ENCODE data around the gene TRIM39.

TRIM39 gene

DNA sequence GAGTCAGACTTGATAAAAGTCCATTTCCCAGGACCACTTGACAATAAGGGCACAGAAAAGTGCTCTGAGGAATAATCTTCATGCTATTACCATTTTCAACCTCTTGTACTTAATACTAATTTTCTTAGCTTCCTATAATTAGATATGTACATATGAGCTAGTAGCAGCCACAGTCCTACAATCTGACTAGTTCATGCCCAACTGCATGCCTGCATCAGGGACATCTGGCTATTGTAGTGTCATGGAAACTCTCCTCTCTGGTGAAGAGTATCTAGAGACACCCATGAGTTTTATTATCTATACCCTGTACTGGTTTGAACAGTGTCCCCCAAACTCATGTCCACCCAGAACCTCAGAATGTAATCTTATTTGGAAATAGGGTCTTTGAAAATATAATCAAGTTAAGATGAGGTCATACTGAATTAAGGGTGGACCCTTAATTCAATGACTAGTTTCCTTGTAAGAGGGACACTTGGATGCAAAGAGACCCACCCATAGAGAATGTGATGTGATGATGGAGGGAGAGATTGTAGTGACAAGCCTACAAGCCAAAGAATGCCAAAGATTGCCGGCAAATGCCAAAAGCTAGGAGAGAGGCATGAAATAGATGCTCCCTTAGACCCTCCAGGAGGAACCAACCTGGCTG lies 13.9 kb upstream of the TRIM39 start:
- H3K9me3 ChIP-seq (ENCODE audit: control insufficient read depth in 5 of 5, low read length in 5 of 5), result no peaks in the 10 kb centered on the region
- no peaks in the 10 kb centered on the region for H3K27me3 ChIP-seq (ENCODE audit: control insufficient read depth in 5 of 5, insufficient read depth in 4 of 5, low read length in 5 of 5)
- H3K9ac ChIP-seq (ENCODE audit: low read length in 5 of 5), result no peak overlapping the region
- H3K4me3 ChIP-seq (ENCODE audit: low read depth in 1 of 5, low read length in 5 of 5), result no peak overlapping the region
- H3K4me1 ChIP-seq (ENCODE audit: control insufficient read depth in 5 of 5, insufficient read depth in 5 of 5, low read length in 5 of 5), result peaks cover 0 to 10% (median 6%) of the 10 kb centered on the region in 5 donors
- peaks cover 5 to 31% (median 21%) of the 10 kb centered on the region in 5 donors for H3K36me3 ChIP-seq (ENCODE audit: control insufficient read depth in 5 of 5, insufficient read depth in 5 of 5, low read length in 5 of 5)
- H3K27ac ChIP-seq (ENCODE audit: low read depth, low read length), result no peak overlapping the region

GRCh38 chr6:30315156-30315555 lies 11.6 kb upstream of the TRIM39 start:
- Histone ChIP-seq H3K27ac (ENCODE audit: low read depth, low read length) (no peak overlapping the region), H3K4me1 (ENCODE audit: control insufficient read depth in 5 of 5, insufficient read depth in 5 of 5, low read length in 5 of 5) (peaks cover 0 to 11% (median 6%) of the 10 kb centered on the region in 5 donors), H3K9ac (ENCODE audit: low read length in 5 of 5) (no peak overlapping the region), H3K4me3 (ENCODE audit: low read depth in 1 of 5, low read length in 5 of 5) (no peak overlapping the region), H3K36me3 (ENCODE audit: control insufficient read depth in 5 of 5, insufficient read depth in 5 of 5, low read length in 5 of 5) (peaks cover 5 to 29% (median 21%) of the 10 kb centered on the region in 5 donors), H3K9me3 (ENCODE audit: control insufficient read depth in 5 of 5, low read length in 5 of 5) (no peaks in the 10 kb centered on the region), H3K27me3 (ENCODE audit: control insufficient read depth in 5 of 5, insufficient read depth in 4 of 5, low read length in 5 of 5) (no peaks in the 10 kb centered on the region)

GRCh38 chr6:30317913-30318589 lies 8.7 kb upstream of the TRIM39 start:
- Histone ChIP-seq H3K27ac (ENCODE audit: low read depth, low read length) (no peak overlapping the region), H3K4me1 (ENCODE audit: control insufficient read depth in 5 of 5, insufficient read depth in 5 of 5, low read length in 5 of 5) (peaks cover 0 to 27% (median 21%) of the 10 kb centered on the region in 5 donors), H3K9ac (ENCODE audit: low read length in 5 of 5) (no peak overlapping the region), H3K4me3 (ENCODE audit: low read depth in 1 of 5, low read length in 5 of 5) (no peak overlapping the region), H3K27me3 (ENCODE audit: control insufficient read depth in 5 of 5, insufficient read depth in 4 of 5, low read length in 5 of 5) (no peaks in the 10 kb centered on the region), H3K9me3 (ENCODE audit: control insufficient read depth in 5 of 5, low read length in 5 of 5) (no peaks in the 10 kb centered on the region), H3K36me3 (ENCODE audit: control insufficient read depth in 5 of 5, insufficient read depth in 5 of 5, low read length in 5 of 5) (peaks cover 5 to 23% (median 18%) of the 10 kb centered on the region in 5 donors)

DNA sequence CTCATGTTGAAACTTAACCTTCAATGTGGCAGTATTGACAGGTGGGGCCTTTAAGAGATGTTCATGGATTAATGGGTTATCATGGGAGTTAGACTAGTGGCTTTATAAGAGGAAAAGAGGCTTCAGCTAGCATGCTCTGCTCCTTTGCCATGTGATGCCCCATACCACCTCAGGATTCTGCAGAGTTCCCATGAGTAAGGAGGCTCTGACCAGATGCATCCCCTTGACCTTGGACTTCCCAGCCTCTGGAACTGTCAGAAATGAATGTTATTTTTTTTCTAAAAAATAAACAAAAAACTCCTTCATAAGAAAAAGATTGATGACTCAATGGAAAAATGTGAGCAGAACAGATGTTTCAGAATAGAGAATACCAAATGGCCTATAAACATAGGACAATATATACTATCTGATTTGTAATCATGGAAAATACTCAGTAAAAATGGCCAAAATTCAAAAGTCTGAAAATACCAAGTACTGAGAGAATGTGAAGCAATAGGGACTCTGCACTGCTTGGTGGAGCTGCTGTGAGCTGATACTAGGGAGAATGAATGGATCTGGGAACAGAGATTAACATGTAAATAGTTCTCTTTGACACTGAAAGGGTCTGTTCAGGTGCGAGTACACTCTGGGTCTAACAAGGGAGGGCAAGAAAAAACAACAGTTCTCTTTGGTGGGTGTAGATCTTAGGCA lies 7.4 kb upstream of the TRIM39 start:
- Histone ChIP-seq H3K36me3 (ENCODE audit: control insufficient read depth in 5 of 5, insufficient read depth in 5 of 5, low read length in 5 of 5) (peaks cover 0 to 12% (median 10%) of the 10 kb centered on the region in 5 donors), H3K27ac (ENCODE audit: low read depth, low read length) (no peak overlapping the region), H3K4me3 (ENCODE audit: low read depth in 1 of 5, low read length in 5 of 5) (no peak overlapping the region), H3K9ac (ENCODE audit: low read length in 5 of 5) (no peak overlapping the region), H3K9me3 (ENCODE audit: control insufficient read depth in 5 of 5, low read length in 5 of 5) (no peaks in the 10 kb centered on the region), H3K27me3 (ENCODE audit: control insufficient read depth in 5 of 5, insufficient read depth in 4 of 5, low read length in 5 of 5) (no peaks in the 10 kb centered on the region), H3K4me1 (ENCODE audit: control insufficient read depth in 5 of 5, insufficient read depth in 5 of 5, low read length in 5 of 5) (peaks cover 0 to 29% (median 21%) of the 10 kb centered on the region in 5 donors)

- no peaks in the 10 kb centered on the region for H3K9me3 ChIP-seq (ENCODE audit: control insufficient read depth in 5 of 5, low read length in 5 of 5)
- H3K27me3 ChIP-seq (ENCODE audit: control insufficient read depth in 5 of 5, insufficient read depth in 4 of 5, low read length in 5 of 5), result no peaks in the 10 kb centered on the region
- no peak overlapping the region for H3K4me3 ChIP-seq (ENCODE audit: low read depth in 1 of 5, low read length in 5 of 5)
- H3K9ac ChIP-seq (ENCODE audit: low read length in 5 of 5), result no peak overlapping the region
- peaks cover 0 to under 1% (median 0%) of the 10 kb centered on the region in 5 donors for H3K36me3 ChIP-seq (ENCODE audit: control insufficient read depth in 5 of 5, insufficient read depth in 5 of 5, low read length in 5 of 5)
- peaks cover 2 to 48% (median 39%) of the 10 kb centered on the region in 5 donors for H3K4me1 ChIP-seq (ENCODE audit: control insufficient read depth in 5 of 5, insufficient read depth in 5 of 5, low read length in 5 of 5)
- no peak overlapping the region for H3K27ac ChIP-seq (ENCODE audit: low read depth, low read length)
Observed at GRCh38 chr6:30321692-30322388, 4.9 kb upstream of the TRIM39 start.

- Histone ChIP-seq H3K27ac (ENCODE audit: low read depth, low read length) (no peak overlapping the region), H3K4me1 (ENCODE audit: control insufficient read depth in 5 of 5, insufficient read depth in 5 of 5, low read length in 5 of 5) (peaks cover 5 to 56% (median 48%) of the 10 kb centered on the region in 5 donors), H3K4me3 (ENCODE audit: low read depth in 1 of 5, low read length in 5 of 5) (no peak overlapping the region), H3K27me3 (ENCODE audit: control insufficient read depth in 5 of 5, insufficient read depth in 4 of 5, low read length in 5 of 5) (no peaks in the 10 kb centered on the region), H3K9me3 (ENCODE audit: control insufficient read depth in 5 of 5, low read length in 5 of 5) (no peaks in the 10 kb centered on the region), H3K9ac (ENCODE audit: low read length in 5 of 5) (no peak overlapping the region), H3K36me3 (ENCODE audit: control insufficient read depth in 5 of 5, insufficient read depth in 5 of 5, low read length in 5 of 5) (no peaks in the 10 kb centered on the region)
Observed at GRCh38 chr6:30322527-30323501, 3.9 kb upstream of the TRIM39 start.

- Histone ChIP-seq H3K9me3 (ENCODE audit: control insufficient read depth in 5 of 5, low read length in 5 of 5) (no peaks in the 10 kb centered on the region), H3K9ac (ENCODE audit: low read length in 5 of 5) (no peak overlapping the region), H3K36me3 (ENCODE audit: control insufficient read depth in 5 of 5, insufficient read depth in 5 of 5, low read length in 5 of 5) (no peaks in the 10 kb centered on the region), H3K27ac (ENCODE audit: low read depth, low read length) (no peak overlapping the region), H3K4me1 (ENCODE audit: control insufficient read depth in 5 of 5, insufficient read depth in 5 of 5, low read length in 5 of 5) (peaks cover 5 to 57% (median 49%) of the 10 kb centered on the region in 5 donors), H3K27me3 (ENCODE audit: control insufficient read depth in 5 of 5, insufficient read depth in 4 of 5, low read length in 5 of 5) (no peaks in the 10 kb centered on the region), H3K4me3 (ENCODE audit: low read depth in 1 of 5, low read length in 5 of 5) (no peak overlapping the region)
Observed at GRCh38 chr6:30323806-30324205, 2.9 kb upstream of the TRIM39 start.

DNA sequence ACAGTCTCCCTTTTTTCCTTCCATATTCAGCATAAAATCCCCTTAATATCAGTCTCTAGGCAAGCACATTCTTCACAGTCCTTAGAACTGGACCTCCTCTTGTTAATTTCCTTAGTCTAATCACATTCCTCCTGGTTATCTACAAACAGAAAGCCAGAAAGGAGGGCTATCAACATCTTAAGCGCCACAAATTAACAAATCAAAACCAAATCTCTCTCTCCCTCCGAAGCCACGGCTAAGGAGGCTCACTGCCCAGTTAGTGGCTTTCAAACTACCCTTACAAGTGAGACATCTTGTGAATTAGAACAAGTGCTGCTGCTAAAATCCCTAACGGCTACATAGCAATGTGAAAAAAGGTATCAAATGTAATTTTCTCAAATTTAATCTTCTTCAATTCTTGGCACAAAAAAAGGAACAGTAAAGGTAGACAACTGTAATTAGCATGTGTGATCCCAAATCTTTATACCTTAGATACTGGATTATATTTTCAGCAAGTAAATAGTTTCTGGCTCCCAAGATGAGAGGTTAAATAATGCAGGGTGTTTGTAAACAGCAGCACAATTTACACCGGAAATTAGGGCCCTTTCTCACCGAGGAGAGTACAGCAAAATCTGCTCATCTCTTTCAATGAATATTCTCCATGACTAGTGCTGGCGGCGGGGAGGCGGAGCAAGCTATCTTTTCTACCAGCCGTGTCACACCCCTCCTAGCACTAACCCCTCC lies 1.4 kb upstream of the TRIM39 start:
- Histone ChIP-seq H3K4me3 (ENCODE audit: low read depth in 1 of 5, low read length in 5 of 5) (peak overlapping the region; percentile 89 to 99 (median 93)), H3K9me3 (ENCODE audit: control insufficient read depth in 5 of 5, low read length in 5 of 5) (no peaks in the 10 kb centered on the region), H3K27ac (ENCODE audit: low read depth, low read length) (peak overlapping the region; percentile 95), H3K4me1 (ENCODE audit: control insufficient read depth in 5 of 5, insufficient read depth in 5 of 5, low read length in 5 of 5) (peaks cover 5 to 54% (median 48%) of the 10 kb centered on the region in 5 donors), H3K36me3 (ENCODE audit: control insufficient read depth in 5 of 5, insufficient read depth in 5 of 5, low read length in 5 of 5) (peaks cover 7 to 12% (median 12%) of the 10 kb centered on the region in 5 donors), H3K9ac (ENCODE audit: low read length in 5 of 5) (peak overlapping the region; percentile 95 to 98 (median 96)), H3K27me3 (ENCODE audit: control insufficient read depth in 5 of 5, insufficient read depth in 4 of 5, low read length in 5 of 5) (no peaks in the 10 kb centered on the region)

Measured in subcutaneous abdominal adipose tissue (tissue), 5 donors.